ENCODE results near the gene GRM1.

DNA sequence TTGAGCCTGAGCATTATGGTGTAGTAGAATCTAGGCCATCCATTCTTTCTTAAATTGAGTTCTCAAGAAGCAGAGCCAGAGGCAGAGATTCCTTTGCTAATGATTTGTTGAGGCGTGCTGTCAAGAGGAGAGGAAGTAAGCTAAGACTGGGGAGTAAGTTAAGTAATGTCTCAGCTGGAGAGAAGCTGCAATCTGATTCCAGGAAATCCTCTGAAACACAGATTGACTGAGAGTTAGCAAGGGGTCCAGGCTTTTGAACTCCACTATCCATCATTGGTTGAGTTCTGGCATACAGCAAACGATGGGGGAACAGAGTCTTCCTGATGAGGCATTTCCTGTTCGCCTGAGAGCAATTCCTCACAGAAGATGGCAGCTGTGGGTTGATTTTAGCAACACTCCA is 307.3 kb downstream of the GRM1 start:
- TF ChIP-seq POLR2A (IDR thresholded peaks at IDR 0.05), result no peak
- TF ChIP-seq, protein P1, sequence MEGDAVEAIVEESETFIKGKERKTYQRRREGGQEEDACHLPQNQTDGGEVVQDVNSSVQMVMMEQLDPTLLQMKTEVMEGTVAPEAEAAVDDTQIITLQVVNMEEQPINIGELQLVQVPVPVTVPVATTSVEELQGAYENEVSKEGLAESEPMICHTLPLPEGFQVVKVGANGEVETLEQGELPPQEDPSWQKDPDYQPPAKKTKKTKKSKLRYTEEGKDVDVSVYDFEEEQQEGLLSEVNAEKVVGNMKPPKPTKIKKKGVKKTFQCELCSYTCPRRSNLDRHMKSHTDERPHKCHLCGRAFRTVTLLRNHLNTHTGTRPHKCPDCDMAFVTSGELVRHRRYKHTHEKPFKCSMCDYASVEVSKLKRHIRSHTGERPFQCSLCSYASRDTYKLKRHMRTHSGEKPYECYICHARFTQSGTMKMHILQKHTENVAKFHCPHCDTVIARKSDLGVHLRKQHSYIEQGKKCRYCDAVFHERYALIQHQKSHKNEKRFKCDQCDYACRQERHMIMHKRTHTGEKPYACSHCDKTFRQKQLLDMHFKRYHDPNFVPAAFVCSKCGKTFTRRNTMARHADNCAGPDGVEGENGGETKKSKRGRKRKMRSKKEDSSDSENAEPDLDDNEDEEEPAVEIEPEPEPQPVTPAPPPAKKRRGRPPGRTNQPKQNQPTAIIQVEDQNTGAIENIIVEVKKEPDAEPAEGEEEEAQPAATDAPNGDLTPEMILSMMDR (IDR thresholded peaks at IDR 0.05), result no peak
